ENCODE results near the gene TPTE.
A peak's percentile ranks its signal among the peaks of the same experiment; 100 is the strongest.
"Not testable (repeated sequence)": the region's sequence is repeated elsewhere in the genome, so short reads cannot be mapped to it uniquely, and the experiment has no call there.

Gene TPTE

DNA sequence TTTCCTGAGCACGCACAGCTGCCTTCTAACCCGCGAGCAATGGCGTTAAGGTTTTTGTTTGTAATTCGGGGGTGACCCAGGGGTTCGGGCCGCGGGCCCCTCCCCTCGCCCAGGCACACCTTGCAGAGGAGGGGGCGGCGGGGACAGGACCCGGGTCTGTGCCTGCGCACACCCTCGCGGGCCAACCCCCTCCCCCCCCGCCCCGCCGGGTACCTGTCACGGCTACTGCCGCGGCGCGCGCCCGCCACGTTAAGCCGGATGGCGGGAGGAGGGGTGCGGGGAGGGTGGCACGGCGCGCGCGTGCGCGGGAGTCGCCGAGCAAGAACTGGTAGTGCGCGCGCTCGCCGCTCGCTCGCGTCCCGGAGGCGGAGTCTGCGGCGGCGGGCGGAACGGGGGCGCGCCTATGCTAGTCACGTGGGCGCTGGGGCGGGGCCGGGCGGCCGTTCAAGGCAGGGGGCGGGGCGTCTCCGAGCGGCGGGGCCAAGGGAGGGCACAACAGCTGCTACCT is at the start of gene TPTE:
Gene TPTE (plus strand): TSS at position 493 of the 508 bp plus-strand sequence. CDS start 17,141 bp downstream, outside the sequence.
- no peak for FAIRE-seq

DNA sequence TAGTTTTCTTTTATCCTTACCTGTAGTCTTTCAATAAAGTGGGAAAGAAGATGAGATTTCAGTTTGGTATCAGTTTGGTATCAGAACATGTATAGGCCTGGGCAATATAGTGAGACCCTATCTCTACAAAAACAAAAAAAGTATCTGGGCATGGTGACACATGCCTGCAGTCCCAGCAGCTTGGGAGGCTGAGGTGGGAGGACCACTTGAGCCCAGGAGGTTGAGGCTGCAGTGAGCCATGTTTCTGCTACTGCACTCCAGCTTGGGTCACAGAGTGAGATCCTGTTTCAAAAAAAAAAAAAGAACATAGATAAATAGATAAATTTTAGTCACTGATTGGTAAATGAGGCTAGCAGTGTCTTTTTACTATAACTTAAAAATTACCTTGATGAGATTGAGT is 49.4 kb upstream of the TPTE start:
- FAIRE-seq, result peak; percentile 43

DNA sequence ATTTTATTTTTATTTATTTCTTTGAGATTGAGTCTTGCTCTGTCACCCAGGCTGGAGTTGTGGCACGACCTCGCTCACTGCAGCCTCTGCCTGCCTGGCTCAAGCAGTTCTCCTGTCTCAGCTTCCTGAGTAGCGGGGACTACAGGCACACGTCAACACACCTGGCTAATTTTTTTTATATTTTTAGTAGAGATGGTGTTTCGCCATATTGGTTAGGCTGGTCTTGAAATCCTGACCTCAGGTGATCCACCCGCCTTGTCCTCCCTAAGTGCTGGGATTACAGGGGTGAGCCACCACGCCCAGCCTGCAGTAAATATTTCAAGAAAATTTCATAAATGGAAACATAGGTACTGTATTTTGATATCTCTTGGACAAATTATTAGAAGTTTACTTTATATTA is 43.6 kb upstream of the TPTE start:
- not testable (repeated sequence) for FAIRE-seq

DNA sequence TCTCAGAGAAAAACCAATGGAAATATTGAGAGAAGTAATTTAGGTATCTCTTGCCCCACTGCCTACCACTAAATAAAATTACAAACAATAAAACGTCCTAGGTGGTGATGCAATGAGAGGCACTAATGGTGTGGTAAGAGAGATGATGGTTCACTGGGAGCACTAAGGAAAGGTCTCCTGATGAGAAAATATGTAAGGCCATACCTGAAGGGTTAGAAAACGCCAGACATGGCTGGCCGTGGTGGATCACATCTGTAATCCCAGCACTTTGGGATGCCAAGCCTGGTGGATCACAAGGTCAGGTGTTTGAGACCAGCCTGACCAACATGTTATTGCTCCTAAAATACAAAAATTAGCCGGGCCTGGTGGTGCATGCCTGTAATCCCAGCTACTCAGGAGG is 41.5 kb upstream of the TPTE start:
- not testable (repeated sequence) for FAIRE-seq

DNA sequence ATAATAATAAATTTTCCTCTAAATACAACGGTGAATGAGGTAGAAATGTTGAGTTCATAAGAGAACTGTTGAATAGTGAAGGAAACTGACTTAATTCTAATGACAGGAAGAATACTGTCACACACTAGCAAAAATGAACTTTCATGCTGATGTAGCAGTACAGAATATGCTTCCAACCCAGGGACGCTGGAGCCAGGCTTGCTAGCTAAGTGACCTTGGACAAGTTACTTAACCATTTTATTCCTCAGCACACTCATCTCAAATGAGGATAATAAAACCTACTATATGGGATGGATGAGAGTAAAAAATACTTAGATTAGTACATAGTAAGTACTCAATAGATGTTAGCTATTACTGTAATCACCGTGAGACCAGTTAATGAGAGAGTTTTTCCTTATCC is 36.5 kb upstream of the TPTE start:
- FAIRE-seq, result not testable (repeated sequence)

DNA sequence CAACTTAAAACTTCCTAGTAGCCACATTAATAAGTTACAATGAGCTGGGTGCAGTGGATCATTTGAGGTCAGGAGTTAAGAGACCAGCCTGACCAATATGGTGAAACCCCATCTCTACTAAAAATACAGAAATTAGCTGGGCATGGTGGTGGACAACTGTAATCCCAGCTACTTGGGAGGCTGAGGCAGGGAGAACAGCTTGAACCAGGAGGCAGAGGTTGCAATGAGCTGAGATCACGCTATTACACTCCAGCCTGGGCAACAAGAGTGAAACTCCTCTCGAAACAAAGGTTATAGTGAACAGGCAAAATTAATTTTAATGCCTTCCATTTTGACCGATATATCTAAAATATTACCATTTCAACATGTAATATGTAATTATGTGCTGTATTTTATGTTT is 30.9 kb upstream of the TPTE start:
- not testable (repeated sequence) for FAIRE-seq

DNA sequence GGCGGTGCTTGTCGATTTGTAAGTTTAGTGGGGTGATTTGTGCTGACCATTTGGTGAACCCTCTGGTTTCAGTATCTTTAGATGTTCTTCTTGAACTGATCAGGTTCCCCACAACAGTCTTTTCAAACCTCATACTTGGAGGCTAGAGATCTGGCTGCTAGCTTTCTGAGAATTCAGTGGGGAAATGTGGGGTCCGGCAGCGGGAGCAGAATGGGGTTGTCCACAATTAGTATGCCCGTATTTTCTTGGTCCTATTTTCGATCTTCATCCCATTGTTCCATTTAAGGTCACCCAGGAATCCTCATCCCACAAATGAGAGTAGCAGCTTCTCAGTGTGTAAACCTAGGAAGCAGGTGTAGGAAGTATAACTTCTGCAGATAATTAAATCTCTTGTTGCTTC is 10.3 kb upstream of the TPTE start:
- no peak for FAIRE-seq

DNA sequence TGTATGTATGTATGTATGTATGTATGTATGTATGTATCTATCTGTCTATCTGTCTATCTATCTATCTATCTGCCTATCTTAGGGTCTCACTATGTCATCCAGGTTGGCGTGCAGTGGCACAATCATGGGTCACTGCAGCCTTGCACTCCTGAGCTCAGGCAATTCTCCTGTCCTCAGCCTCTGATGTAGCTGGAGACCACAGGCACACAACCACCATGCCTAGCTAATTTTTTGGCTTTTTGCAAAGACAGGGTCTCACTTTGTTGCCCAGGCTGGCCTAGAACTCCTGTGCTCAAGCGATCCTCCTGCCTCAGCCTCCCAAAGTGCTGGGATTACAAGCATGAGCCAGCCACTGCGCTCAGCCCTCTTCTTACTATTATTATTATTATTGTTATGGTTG is 4.5 kb upstream of the TPTE start:
- not testable (repeated sequence) for FAIRE-seq

DNA sequence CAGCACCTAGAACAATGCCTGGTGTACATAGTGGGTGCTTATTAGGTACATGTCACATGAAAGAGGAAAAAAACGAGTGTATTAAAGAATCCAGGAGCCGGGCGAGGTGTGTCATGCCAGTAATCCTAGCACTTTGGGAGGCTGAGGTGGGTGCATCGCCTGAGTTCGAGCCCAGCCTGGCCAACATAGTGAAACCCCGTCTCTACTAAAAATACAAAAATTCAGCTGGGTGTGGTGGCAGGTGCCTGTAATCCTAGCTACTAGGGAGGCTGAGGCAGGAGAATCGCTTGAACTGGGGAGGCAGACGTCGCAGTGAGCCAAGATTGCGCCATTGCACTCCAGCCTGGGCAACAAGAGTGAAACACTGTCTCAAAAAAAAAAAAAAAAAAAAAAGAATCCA is 3.5 kb upstream of the TPTE start:
- not testable (repeated sequence) for FAIRE-seq

DNA sequence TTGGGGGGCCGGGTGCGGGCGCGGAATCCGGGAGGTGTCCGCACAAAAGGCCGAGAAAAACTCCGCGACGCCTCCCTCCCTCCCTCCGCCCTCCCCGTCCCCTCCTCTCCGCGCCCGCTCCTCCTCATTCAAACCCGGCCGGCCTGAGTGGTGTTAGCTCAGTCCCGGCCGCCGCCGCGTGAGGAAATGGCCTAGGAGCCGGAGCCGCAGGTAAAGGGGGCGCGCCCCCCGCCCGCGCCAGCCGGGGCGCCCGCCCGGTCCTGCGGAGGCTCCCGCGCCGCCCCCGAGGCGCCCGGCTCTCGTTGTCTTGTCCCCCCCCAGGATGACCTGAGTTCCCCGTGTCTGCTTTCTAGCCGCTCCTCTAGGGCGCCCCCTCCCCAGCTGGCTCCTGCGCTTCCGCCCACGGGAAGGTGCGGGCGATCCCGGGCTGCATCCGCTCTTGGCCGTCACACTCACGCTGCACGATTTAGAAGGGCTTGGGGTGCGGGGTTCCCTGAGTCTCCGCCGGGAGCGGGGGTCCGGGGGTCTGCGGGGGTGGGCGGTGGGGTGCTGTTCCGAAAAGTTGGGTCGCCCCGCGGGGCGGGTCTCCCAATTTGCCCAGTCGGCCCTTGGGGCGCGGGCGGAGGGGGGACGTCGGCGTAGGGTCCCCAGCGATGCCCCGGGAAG is 585 bp downstream of the TPTE start:
- not testable (repeated sequence) for FAIRE-seq

DNA sequence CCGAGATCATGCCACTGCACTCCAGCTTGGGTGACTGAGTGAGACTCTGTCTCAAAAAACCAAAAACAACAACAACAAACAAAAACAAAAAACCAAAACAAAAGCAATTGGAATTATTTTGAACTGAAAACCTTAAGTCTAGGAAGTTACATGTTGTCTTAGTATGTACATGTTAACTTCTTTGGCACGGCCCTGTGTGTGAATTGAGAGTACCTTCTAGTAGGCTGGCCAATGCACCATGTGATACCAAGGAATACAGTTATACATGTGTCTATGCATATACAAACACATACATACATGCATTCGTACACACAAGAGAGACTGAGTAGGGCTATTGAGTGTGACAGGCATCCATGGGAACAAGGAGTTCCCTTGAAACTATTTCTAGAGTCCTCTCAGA is 18.6 kb downstream of the TPTE start:
- no peak for FAIRE-seq

DNA sequence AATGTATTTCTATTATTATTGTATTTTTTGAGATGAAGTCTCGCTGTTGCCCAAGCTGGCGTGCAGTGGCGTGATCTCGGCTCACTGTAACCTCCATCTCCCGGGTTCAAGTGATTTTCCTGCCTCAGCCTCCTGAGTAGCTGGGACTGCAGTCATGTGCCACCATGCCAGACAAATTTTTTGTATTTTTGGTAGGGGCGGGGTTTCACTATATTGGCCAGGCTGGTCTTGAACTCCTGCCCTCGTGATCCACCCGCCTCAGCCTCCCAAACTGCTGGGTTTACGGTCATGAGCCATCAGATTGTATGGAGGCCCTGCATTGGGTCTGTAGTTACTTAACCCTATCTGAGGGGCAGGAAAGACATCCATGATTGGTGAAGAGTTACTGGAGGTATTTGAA is 23.0 kb downstream of the TPTE start:
- not testable (repeated sequence) for FAIRE-seq

DNA sequence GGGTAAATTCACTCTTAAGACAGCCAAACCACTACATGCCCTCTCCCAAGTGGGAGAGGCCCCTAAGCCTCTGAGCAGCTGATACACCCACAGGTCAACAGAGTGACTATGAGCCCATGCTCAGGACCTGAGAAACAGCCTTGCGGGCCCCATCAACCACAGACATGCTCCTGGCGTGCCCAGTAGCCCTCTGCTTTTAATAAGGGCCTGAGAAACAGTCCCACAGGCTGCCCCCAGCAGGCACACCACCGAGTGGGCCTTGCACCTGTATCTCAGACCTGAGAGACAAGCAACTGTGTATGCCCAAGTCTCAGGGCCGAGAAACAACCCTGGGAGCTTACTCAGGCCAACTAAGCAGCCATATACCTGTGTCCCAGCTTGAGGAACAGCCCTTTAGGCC is 26.5 kb downstream of the TPTE start:
- FAIRE-seq, result not testable (repeated sequence)

DNA sequence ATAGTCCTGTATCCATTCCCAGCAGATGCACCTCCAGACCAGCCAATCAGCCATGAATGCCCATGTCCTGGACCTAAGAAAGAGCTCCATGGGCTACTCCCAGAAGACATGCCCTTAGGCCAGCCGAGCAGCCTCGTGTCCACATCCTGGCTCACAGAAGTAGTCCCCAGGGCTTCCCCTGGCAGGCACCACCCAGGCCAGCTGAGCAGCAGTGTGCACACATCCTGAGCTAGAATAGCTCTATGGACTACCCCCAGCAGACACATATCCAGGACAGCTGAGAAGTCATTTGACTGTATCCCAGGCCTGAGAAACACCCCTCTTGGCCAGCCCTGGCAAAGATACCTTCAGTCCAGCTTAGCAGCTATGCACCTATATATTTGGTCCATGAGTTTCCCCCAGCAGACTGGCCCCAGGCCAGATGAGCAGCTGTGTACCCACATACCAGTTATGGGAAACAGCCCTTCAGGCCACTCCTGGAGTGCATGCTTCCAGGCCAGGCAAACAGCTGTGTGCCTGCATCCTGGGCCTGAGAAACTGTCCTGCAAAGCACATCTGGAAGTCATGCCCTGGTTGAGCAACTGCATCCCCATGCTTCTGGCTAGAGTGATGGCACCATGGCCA is 27.1 kb downstream of the TPTE start:
- not testable (repeated sequence) for FAIRE-seq

DNA sequence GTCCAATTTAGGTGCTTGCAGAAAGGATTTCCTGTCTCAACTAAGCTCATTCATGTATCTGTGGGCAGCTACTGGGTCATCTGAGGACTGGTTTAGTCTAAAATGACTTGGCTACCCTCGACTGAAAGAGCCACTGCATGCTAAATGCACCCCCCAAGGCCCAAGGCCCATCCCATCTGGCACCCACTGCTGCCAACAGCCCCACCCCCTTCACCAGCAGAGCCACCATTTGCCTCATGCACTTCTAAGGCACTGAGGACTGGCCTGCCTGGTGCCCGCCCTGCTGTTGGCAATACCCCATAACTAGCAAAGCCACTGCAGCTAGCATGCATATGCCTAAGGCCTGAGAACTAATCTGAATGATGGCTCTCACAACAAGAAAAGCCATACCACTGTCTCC is 49.4 kb downstream of the TPTE start:
- not testable (repeated sequence) for FAIRE-seq

DNA sequence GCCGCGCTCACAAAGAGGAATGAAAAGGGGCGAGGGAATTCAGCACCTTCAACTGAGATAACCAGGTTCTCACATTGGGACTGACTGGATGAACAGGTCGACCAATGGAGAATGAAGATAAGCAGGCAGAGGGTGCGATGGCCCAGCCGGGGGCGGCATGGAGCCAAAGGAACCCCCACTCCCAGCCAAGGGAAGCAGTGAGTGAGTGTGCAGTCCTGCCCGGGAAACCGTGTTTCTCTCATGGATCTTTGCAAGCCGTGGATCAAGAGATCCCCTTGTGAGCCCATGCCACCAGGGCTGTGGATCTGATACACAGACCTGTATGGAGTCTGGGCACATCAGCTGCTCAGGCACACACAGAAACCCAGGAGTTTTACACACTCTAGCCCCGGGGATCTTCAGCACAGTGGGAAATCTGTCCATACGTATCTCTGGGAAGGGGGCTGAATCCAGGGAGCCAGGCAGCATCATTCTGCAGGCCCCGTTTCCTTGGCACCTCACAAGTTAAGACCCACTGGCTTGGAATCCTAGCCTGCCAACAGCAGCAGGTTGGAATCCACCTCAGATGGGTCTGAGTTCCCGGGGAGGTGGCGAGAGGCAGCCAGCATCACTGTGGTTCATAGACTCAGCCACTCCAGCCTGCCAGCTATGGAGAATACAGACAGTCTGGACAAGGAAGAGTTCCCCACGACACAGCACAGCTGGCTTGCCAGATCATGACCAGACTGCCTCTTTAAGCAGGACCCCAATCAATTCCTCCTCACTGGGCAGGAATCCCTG is 53.3 kb downstream of the TPTE start:
- FAIRE-seq, result not testable (repeated sequence)

DNA sequence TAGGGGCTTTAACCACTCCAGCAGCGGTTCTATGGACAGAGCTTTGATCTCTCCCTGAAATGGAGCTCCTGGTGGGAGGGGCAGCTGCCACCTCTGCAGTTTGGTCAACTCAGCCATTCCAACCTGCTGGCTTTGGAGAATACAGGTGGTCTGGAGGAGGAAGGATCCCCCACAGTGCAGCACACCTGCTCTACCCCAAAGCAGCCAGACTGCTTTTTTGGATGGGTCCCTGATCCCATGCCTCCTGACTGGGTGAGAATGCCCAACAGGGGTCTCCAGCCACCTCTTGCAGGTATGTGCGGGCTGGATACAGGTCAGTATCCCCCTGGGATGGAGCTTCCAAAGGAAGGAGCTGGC is 53.9 kb downstream of the TPTE start:
- no peak for FAIRE-seq

DNA sequence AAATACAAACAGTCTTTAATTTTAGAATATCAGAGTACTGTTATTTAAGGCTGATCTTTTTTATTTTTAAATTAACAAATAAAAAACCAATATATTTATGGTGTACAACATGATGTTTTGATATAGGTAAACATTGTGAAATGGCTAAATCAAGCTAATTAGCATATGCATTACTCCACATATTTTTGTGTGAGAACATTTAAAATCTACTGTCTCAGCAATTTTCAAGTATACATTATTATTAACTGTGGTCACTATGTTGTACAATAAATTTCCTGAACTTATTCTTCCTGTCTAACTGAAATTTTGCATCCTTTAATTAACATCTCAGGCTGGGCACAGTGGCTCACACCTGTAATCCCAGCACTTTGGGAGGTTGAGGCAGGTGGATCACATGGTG is 57.5 kb downstream of the TPTE start:
- FAIRE-seq, result not testable (repeated sequence)

DNA sequence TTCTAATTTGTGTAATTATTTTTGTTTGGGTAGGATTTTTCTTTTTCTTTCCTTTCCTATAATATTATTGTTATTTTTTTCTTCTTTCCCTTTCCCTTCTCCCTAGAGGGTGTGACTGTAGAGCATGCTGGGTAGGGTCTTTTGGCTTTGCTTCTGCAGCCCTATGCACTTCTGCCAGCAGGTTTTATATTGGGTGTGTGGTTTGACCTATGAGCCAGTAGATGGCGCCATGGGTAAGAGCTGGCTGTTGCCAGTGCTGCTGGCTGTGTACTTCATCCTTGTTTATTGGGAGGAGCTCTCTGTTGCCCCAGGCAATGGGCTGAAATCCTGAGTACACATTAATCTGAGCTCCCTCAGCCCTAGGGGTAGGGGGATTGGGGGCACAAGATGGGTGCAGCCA is 67.7 kb downstream of the TPTE start:
- not testable (repeated sequence) for FAIRE-seq

DNA sequence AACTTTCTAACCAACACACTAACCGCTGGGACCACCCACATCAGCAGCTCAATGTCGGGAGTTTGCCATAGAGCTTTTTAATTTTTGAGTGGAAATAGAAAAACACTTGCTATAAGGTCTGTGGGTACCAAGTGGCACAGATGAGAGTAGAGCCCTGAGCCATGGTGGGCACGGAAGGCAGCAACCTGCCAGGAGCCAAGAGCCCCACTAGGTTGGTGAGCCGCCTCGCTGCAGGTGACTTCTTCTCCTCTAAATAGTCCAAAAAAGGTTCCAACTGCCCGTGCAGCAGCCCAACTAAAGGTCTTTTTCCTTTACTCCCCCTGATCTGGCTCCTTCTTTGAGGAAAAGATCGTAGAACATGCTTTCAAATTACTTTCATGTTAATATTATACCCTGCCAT is 85.7 kb downstream of the TPTE start:
- FAIRE-seq, result not testable (repeated sequence)

DNA sequence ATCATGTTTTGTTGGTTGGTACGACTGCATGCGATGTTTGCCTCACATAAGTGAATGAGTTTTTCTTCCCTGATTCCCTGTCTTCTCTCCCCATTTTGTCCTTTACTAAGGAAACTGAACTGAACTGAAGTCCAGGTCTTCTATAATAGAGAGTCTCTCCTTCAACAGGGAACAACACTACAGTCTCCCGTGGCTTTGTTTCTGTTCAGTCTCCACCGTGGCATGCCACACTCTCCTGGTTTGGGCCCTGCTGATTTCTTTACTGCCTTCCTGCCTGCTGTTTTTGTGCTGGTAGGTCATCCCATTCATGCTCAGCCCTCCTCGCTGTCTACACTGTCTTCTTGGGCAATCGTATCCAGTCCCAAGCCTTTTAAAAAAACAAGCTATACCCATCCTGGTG is 92.9 kb downstream of the TPTE start:
- not testable (repeated sequence) for FAIRE-seq

DNA sequence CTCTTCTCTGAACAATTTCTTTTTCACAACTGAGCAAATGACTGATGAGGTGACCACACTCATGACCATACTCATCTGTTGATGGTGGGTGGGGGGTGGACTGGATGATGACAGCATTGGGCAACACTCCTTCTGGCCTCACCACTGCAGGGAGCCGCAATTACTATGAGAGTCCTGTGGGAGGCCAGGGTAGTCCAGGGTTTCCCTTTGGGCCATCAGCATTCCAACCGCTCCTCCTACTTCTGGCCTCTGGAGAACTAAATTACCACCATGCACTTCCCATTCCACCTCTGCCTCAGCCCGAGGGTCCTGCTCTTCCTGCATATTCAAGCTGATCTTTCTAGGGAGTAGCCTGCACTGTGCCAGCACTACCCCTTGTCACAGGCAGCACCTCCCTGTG is 94.7 kb downstream of the TPTE start:
- not testable (repeated sequence) for FAIRE-seq

DNA sequence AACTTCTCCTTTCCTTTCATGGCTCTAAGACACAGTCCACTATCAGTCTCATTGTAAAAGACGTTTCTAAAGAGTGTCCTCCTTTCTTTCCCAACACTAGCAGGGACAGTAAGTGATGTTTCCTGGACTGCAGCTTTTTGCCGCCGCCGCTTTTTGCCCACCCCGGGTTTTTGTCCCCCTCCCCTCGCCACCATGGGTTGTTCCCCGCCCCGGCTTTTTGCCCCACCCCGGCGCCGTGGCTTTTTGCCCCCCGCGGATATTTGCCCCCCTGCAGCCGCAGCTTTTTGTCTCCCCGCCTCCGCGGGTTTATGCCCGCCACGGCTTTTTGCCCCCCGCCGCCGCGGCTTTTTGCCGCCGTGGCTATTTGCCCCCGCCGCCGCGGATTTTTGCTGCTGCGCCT is 95.2 kb downstream of the TPTE start:
- no peak for FAIRE-seq

Data from colon (tissue), 2 donors.